GM18511 (cell line): ENCODE measurements around the gene ADGRL1.
"Not testable (repeated sequence)": the region's sequence is repeated elsewhere in the genome, so short reads cannot be mapped to it uniquely, and the experiment has no call there.

Source experiments
- ATAC-seq: cut with Tn5 transposase; IDR thresholded peaks from one replicate; pipeline ENCODE4 v1.9.1; 2021; ENCODE audit warnings: mild to moderate bottlenecking, moderate library complexity; ENCODE audit not compliant: unreplicated experiment

The ADGRL1 gene

DNA sequence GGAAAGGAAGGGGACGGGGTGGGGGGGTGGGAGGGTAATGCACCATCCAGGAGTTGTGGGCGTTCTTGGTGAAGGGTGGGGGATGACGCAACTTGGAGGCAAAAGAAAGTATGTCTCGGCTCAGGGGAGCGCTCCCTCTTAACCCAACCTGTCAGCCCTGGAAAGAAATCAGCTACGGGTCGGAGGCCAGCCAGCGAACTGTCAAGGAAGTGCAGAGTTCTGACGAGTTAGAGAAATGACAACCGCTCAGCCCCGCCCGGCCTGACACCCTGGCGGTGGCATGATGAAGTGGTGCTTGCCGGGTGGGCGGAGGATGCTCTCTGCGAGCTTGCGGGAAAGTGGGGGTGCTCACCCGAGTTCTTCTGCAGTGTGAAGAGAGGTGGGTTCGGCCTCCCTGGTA lies 15.4 kb upstream of the ADGRL1 start:
- not testable (repeated sequence) for ATAC-seq

DNA sequence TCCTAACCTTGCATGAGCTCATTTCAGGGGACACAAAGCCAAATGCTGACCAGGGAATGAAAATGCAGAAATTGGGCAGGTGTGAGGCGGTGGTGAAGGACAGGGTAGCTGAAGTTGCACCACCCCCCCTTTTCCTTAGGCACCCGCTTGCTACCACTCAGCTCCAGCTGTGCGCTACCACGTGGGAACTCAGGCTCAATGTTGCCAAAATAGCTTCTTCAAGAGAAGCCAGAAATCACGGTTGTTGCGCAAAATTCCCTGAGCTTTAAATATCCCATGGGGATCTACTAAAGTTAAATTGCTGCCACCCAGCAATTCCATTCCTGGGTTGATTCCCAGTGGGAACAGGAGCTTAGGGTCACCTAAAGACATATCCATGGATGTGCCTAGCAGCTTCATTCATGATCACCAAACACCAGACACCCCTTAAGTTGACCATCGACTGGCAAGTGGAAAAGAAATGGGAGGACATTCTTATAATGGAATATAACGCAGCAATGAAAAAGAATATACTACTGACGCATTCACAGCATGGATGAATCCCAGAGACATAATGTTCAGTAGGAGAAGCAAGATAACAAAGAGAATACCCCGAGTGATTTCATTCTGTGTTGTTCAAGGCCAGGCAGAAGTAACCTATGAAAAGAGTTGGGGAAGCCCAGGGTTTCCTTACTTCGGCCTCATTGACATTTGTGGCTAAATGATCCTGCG lies 12.8 kb upstream of the ADGRL1 start:
- ATAC-seq = no peak

GRCh38 chr19:14217886-14218285 lies 11.9 kb upstream of the ADGRL1 start:
- ATAC-seq = not testable (repeated sequence)

DNA sequence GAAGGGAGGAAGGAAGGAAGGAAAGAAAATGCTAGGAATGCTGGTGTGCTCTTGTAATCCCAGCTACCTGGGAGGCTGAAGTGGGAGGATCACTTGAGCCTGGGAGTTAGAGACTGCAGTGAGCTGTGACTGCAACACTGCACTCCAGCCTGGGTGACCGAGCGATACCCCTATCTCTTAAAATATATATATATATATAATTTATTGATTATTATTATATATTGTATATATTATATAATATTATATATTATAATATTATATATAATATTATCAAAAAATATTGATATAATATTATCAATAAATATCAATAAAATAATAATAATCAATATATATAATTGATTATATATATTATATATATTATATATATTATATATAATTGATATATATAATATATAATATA lies 8.6 kb upstream of the ADGRL1 start:
- ATAC-seq = no peak

- ATAC-seq = not testable (repeated sequence)
These were observed 4.2 kb upstream of the ADGRL1 start for GRCh38 chr19:14210182-14210581.

GRCh38 chr19:14209401-14209800 lies 3.4 kb upstream of the ADGRL1 start:
- not testable (repeated sequence) for ATAC-seq

- ATAC-seq = not testable (repeated sequence)
These were observed 2.5 kb upstream of the ADGRL1 start for GRCh38 chr19:14208496-14208895.

DNA sequence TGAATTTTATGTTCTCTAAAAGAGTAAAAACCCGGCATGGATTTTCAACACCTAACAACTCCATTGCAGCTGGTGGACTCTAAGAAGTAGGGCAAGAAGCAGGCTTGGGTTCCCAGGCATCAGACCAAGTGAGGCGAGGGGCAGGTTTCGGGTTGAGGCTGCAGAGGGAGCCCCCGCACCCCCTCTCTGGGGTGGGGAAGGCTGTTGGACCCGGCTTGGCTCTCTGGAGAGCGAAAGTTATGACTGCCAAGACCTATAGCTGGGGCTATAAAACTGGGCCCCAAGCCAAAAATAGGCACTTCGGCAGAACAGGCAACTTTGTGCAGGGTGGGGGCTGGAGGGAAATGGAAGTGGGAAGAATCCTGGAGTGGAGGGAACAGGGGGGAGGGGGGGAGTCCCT lies 1.8 kb upstream of the ADGRL1 start:
- not testable (repeated sequence) for ATAC-seq

- ATAC-seq = not testable (repeated sequence)
These were observed 1.1 kb upstream of the ADGRL1 start for GRCh38 chr19:14206737-14207726.

- not testable (repeated sequence) for ATAC-seq
These were observed 339 bp upstream of the ADGRL1 start for GRCh38 chr19:14206308-14206707.

- not testable (repeated sequence) for ATAC-seq
These were observed 1.1 kb downstream of the ADGRL1 start for GRCh38 chr19:14204676-14205451.

DNA sequence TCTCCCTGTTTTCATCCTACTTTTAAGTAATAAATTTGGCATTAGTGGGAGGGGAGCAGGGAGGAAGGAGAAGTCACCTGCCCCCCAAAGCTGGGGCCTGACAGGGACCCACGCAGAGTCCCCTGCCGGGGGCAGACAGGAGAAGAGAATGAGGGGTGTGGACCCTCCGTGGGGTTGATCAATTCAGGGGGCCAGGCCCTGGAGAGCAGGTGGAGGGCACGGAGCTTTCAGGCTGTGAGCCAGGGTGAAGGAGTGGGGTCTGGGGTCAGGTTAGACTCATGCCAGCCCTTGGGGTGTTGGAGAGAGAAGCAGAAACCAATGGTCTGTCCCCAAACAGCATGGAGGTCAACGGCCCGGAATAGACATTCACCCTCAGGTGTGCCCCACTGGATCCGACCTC lies 1.8 kb downstream of the ADGRL1 start:
- ATAC-seq = not testable (repeated sequence)

- not testable (repeated sequence) for ATAC-seq
These were observed 2.2 kb downstream of the ADGRL1 start for GRCh38 chr19:14203788-14204187.

DNA sequence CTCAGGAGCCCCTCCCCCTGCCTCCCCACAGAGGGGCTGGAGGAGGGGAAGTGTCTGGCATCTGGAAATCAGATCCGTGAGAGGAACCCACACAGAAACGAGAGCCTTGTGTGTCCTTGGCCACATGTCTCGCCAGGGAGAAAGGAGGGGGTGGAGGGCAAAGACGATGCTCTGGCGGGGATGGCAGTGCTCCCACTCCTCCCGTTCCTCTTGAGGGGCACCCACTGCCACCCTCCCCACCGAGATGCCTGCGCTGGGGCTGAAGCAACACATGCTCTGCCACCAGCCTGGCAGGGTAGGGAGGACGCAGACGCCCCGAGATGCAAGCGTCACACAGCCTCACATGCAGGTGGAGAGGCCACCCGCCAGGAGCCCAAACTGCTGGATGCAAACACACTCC lies 2.8 kb downstream of the ADGRL1 start:
- no peak for ATAC-seq

- ATAC-seq = not testable (repeated sequence)
These were observed 4.5 kb downstream of the ADGRL1 start for GRCh38 chr19:14201481-14201880.

GRCh38 chr19:14200147-14200841 lies 5.7 kb downstream of the ADGRL1 start:
- not testable (repeated sequence) for ATAC-seq

DNA sequence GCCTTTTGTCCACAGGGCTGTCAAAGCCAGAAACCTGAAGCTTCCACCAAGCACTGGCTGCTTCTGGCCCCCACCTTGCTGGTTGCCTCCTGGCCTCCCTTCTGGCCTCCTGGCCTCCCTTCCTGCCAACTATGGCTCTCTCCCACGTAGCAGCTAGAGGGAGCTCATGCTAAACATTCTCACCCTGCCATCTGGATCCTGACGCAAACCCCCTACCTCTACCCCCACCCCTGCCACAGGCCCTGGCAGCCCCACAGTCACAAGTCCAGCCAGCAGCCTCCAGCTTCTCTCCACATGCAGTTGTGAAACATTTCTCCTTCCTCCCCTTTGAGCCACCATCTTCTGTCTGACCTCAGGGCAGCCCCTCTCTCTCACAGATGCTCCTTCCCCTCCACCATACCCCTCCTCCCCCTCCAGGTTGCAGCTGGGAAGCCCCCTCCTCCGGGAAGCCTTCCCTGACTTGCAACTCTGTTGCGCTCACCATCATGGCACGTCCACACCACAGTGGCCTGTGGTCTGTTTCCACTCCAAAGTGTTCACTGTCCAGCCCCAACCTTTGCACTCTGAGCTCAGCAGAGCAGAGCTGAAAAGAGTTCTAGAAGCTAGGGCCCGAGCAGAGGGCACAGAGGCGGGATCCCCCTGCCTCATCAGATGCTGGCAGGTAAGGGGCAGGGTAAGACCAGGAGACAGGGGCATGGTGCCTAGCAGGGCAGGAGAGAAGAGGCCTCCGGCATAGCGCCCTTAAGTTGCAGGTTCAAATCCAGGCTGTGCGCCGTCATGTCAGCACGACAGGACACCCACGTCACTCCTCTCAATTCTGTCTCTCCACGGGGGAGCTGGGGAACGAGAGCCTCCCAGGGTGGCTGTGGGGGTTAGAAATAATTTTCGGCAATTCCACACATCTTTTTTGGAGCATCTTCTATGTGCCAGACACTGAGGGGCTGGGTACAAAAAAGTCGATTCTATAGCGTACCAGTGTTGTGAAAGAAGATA lies 7.3 kb downstream of the ADGRL1 start:
- ATAC-seq = no peak

- no peak for ATAC-seq
These were observed 8.1 kb downstream of the ADGRL1 start for GRCh38 chr19:14197882-14198281.

GRCh38 chr19:14197288-14197687 lies 8.7 kb downstream of the ADGRL1 start:
- not testable (repeated sequence) for ATAC-seq
